HepG2 (cell line): ENCODE measurements around the gene TXNIP. TPM values are rescaled to one million over a fixed set of nuclear protein-coding genes. Genes with fewer than 3 reads are reported as not detected.

Experiments used
- ATAD3A ChIP-seq: sonication (generic); formaldehyde crosslinking; IDR thresholded peaks from 2 replicates; pipeline ENCODE4 v1.4.0; 2020; ENCODE audit warnings: missing genetic modification reagents
- CHD4 ChIP-seq: fragments of 200-600 bp; sonication (generic); IDR thresholded peaks from 2 replicates; pipeline ENCODE4 v1.7.0; 2017; ENCODE audit warnings: mild to moderate bottlenecking, low read length, borderline replicate concordance
- CREM ChIP-seq, 2 experiments: sonication (generic) in 1 of 2; formaldehyde crosslinking in 1 of 2; IDR thresholded peaks; 2 replicates each; pipeline versions ENCODE4 v1.4.0 to v1.6.1; 2016 to 2020; ENCODE audit warnings: antibody characterized with exemption in 1 of 2, mild to moderate bottlenecking in 1 of 2, missing genetic modification reagents in 1 of 2
- FOXA3 ChIP-seq: IDR thresholded peaks from 2 replicates; pipeline ENCODE4 v1.6.1; 2016; ENCODE audit warnings: missing genetic modification reagents, missing compliant biosample characterization
- FOXJ3 ChIP-seq: sonication (generic); formaldehyde crosslinking; IDR thresholded peaks from 2 replicates; pipeline ENCODE4 v1.4.0; 2020; ENCODE audit warnings: missing genetic modification reagents, mild to moderate bottlenecking, borderline replicate concordance
- GATA4 ChIP-seq: sonication (generic); IDR thresholded peaks from 2 replicates; pipeline ENCODE4 v1.6.1; 2016; ENCODE audit warnings: antibody characterized with exemption, low read depth, borderline replicate concordance
- GFI1 ChIP-seq: sonication (generic); formaldehyde crosslinking; IDR thresholded peaks from 2 replicates; pipeline ENCODE4 v1.5.0; 2020; ENCODE audit warnings: missing genetic modification reagents, mild to moderate bottlenecking, borderline replicate concordance
- IKZF1 ChIP-seq: fragments of 450-650 bp; IDR thresholded peaks from 2 replicates; pipeline ENCODE4 v1.7.1; 2016
- KLF11 ChIP-seq: IDR thresholded peaks from 2 replicates; pipeline ENCODE4 v1.6.1; 2016; ENCODE audit warnings: missing compliant biosample characterization
- LBX2 ChIP-seq: sonication (generic); formaldehyde crosslinking; IDR thresholded peaks from 2 replicates; pipeline ENCODE4 v1.5.0; 2020; ENCODE audit warnings: missing genetic modification reagents, mild to moderate bottlenecking, borderline replicate concordance
- MNT ChIP-seq: fragments of 450-650 bp; IDR thresholded peaks from 2 replicates; pipeline ENCODE4 v1.6.1; 2016
- MTA3 ChIP-seq: sonication (generic); formaldehyde crosslinking; IDR thresholded peaks from 2 replicates; pipeline ENCODE4 v1.4.0; 2020; ENCODE audit warnings: missing genetic modification reagents
- THAP9 ChIP-seq: sonication (generic); formaldehyde crosslinking; IDR thresholded peaks from 2 replicates; pipeline ENCODE4; 2020; ENCODE audit warnings: missing genetic modification reagents, mild to moderate bottlenecking, borderline replicate concordance
- ZBTB21 ChIP-seq: sonication (generic); formaldehyde crosslinking; IDR thresholded peaks from 2 replicates; pipeline ENCODE4 v1.4.0; 2020; ENCODE audit warnings: missing genetic modification reagents
- ZKSCAN5 ChIP-seq: sonication (generic); formaldehyde crosslinking; IDR thresholded peaks from 2 replicates; pipeline ENCODE4 v1.5.1; 2020; ENCODE audit warnings: mild to moderate bottlenecking, missing genetic modification reagents
- ZNF160 ChIP-seq: sonication (generic); formaldehyde crosslinking; IDR thresholded peaks from 2 replicates; pipeline ENCODE4 v1.8.0; 2022; ENCODE audit warnings: mild to moderate bottlenecking, inconsistent platforms, missing genetic modification reagents
- ZNF205 ChIP-seq: IDR thresholded peaks from 2 replicates; pipeline ENCODE4 v1.6.1; 2018; ENCODE audit warnings: missing biosample characterization, missing genetic modification reagents
- ZNF576 ChIP-seq: sonication (generic); formaldehyde crosslinking; IDR thresholded peaks from 2 replicates; pipeline ENCODE4 v1.4.0; 2020; ENCODE audit warnings: mild to moderate bottlenecking, missing genetic modification reagents
- ZNF615 ChIP-seq: sonication (generic); formaldehyde crosslinking; IDR thresholded peaks from 2 replicates; pipeline ENCODE4 v1.5.0; 2020; ENCODE audit warnings: mild to moderate bottlenecking, missing genetic modification reagents, borderline replicate concordance
- ZNF713 ChIP-seq: sonication (generic); formaldehyde crosslinking; IDR thresholded peaks from 2 replicates; pipeline ENCODE4 v1.4.0; 2020; ENCODE audit warnings: mild to moderate bottlenecking, missing genetic modification reagents
- ZNF75D ChIP-seq: sonication (generic); formaldehyde crosslinking; IDR thresholded peaks from 2 replicates; pipeline ENCODE4 v1.8.1; 2023; ENCODE audit warnings: missing genetic modification reagents, mild to moderate bottlenecking, borderline replicate concordance
- ZNF883 ChIP-seq: sonication (generic); formaldehyde crosslinking; IDR thresholded peaks from 2 replicates; pipeline ENCODE4 v1.5.1; 2020; ENCODE audit warnings: mild to moderate bottlenecking, missing genetic modification reagents; ENCODE audit errors: not compliant biosample characterization
- ZXDC ChIP-seq: sonication (generic); formaldehyde crosslinking; IDR thresholded peaks from 2 replicates; pipeline ENCODE4 v1.5.0; 2020; ENCODE audit warnings: mild to moderate bottlenecking, missing genetic modification reagents
- polyA plus RNA-seq, 8 experiments: library from polyadenylated mRNA; depleted of rRNA in 3 of 8; stranded (reverse) in 7 of 8; unstranded in 1 of 8; fragments of >200 nt; fragmentation: Illumina TruSeq in 4 of 8; extraction: Trizol in 4 of 8; gene quantifications; 2 replicates each; pipeline versions ENCODE4 v1.2.1 to v1.2.3, GENCODE V29; 2011 to 2016; ENCODE audit warnings: low read depth in 4 of 8, missing spikeins in 1 of 8, mixed read lengths in 1 of 8; ENCODE audit not compliant: insufficient read depth in 1 of 8
- total RNA-seq, 5 experiments: library from RNA; depleted of rRNA; stranded (reverse); fragments of >200 nt; fragmentation: Illumina TruSeq; extraction: Trizol; gene quantifications; 2 replicates each; pipeline ENCODE4 v1.2.3, GENCODE V29; 2016; ENCODE audit warnings: low read depth in 1 of 5

The TXNIP gene
- total and polyA plus RNA-seq, 2 of the 13 experiments (the other 11 are each of a cell fraction or from before 2014, with no cell fraction given), result 24.4 to 237 TPM

- TF ChIP-seq LBX2, result no peak
- no peak for TF ChIP-seq ZNF883 (CRISPR knock-in tag)
- TF ChIP-seq MTA3 (CRISPR knock-in tag), result no peak
- no peak; the same call in 1 of the 2 replicates for TF ChIP-seq CREM (IDR thresholded peaks at IDR 0.05)
- TF ChIP-seq CREM (CRISPR knock-in tag; IDR thresholded peaks at IDR 0.05), result no peak
- peak; percentile 95 for TF ChIP-seq GFI1
- TF ChIP-seq ZNF576 (CRISPR knock-in tag), result no peak
- TF ChIP-seq ZNF615 (CRISPR knock-in tag), result no peak
- 0 out of 2 replicates have a peak, but pooled peaks have one; percentile 73 for TF ChIP-seq ZNF205 (CRISPR knock-in tag)
- TF ChIP-seq ATAD3A (CRISPR knock-in tag), result no peak
- TF ChIP-seq ZXDC (CRISPR knock-in tag), result no peak
- no peak for TF ChIP-seq KLF11 (CRISPR knock-in tag)
- no peak for TF ChIP-seq MNT
- no peak for TF ChIP-seq ZNF75D (CRISPR knock-in tag)
- TF ChIP-seq ZNF713 (CRISPR knock-in tag), result no peak
- no peak for TF ChIP-seq IKZF1
- TF ChIP-seq CHD4, result 0 out of 2 replicates have a peak, but pooled peaks have one; percentile 11
- no peak for TF ChIP-seq GATA4
- no peak; the same call in 1 of the 2 replicates for TF ChIP-seq FOXA3 (CRISPR knock-in tag)
- TF ChIP-seq ZNF160 (CRISPR knock-in tag), result no peak
- TF ChIP-seq ZKSCAN5 (CRISPR knock-in tag), result peak; percentile 75; the same call in 1 of the 2 replicates
- no peak for TF ChIP-seq THAP9 (CRISPR knock-in tag)
- no peak for TF ChIP-seq ZBTB21 (CRISPR knock-in tag)
- TF ChIP-seq FOXJ3 (CRISPR knock-in tag), result no peak
These were observed 38.7 kb upstream of the TXNIP start (continued) for GRCh38 chr1:146035048-146035423.
